ENCODE results near the gene CRIM1. TPM values are rescaled to one million over a fixed set of nuclear protein-coding genes. Genes with fewer than 3 reads are reported as not detected.
A peak's percentile ranks its signal among the peaks of the same experiment; 100 is the strongest.

The CRIM1 gene
- total RNA-seq, 2 donors from 2014 or later: 26.7 to 26.9 TPM

DNA sequence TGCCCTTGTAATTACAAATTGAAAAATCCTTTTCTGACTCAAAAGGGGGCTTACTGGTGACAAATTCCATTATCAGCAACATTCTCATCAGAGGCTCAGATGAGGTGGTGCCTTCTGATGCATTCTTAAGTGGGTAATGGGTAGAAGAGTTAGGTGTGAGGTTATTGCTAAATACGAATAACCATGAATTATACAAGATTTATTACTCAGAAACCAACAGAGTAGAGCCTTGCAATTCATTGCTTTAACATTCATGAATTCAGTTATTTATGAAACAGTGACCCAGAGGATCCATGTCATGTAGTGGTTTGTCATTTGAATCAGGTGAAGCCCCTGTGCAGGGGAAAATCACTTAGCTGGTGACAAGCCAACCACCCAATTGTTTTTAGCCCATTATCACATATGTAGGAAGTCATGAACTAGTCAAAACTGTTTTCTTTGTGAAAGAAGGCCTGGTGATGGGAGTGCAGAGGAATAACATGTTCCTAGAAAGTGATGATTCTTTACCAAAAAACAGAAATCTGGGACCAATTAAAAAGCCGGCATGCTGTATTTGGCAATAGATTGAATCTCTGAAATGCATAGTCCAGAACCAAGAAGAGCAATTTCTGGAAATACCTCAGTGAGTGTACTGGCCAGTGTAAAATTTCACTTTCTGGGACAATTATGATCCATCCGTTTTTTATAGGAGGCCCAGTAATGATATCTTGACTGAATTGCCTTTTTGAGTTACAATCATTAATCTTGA is 70.2 kb downstream of the CRIM1 start:
- H3K4me3 ChIP-seq (ENCODE audit: low read length): no peak overlapping the region
- no peak for DNase-seq
- Mint-ChIP-seq H3K27ac (no peak overlapping the region), H3K4me3 (no peak overlapping the region), H3K9me3 (no peaks in the 10 kb centered on the region), H3K36me3 (ENCODE audit: low read depth) (no peaks in the 10 kb centered on the region), H3K27me3 (ENCODE audit: insufficient read depth) (no peaks in the 10 kb centered on the region), H3K4me1 (peaks cover 14% of the 10 kb centered on the region)
- TF ChIP-seq, protein P1, sequence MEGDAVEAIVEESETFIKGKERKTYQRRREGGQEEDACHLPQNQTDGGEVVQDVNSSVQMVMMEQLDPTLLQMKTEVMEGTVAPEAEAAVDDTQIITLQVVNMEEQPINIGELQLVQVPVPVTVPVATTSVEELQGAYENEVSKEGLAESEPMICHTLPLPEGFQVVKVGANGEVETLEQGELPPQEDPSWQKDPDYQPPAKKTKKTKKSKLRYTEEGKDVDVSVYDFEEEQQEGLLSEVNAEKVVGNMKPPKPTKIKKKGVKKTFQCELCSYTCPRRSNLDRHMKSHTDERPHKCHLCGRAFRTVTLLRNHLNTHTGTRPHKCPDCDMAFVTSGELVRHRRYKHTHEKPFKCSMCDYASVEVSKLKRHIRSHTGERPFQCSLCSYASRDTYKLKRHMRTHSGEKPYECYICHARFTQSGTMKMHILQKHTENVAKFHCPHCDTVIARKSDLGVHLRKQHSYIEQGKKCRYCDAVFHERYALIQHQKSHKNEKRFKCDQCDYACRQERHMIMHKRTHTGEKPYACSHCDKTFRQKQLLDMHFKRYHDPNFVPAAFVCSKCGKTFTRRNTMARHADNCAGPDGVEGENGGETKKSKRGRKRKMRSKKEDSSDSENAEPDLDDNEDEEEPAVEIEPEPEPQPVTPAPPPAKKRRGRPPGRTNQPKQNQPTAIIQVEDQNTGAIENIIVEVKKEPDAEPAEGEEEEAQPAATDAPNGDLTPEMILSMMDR (conservative IDR thresholded peaks at IDR 0.05): no peak
- H3K27me3 ChIP-seq (ENCODE audit: control insufficient read depth, insufficient read depth, low read length, poor library complexity, severe bottlenecking): no peaks in the 10 kb centered on the region
- H3K27ac ChIP-seq (ENCODE audit: low read depth, low read length): no peak overlapping the region
- WGBS, 2 experiments (ENCODE audit: insufficient coverage in 1 of 2, insufficient read length in 1 of 2): 93 to 96% methylated on average over 2 of the region's 3 CpGs
- H3K36me3 ChIP-seq (ENCODE audit: control insufficient read depth, insufficient read depth, low read length): peaks cover 4% of the 10 kb centered on the region
- H3K9ac ChIP-seq (ENCODE audit: extremely low read depth, low read length, poor library complexity, severe bottlenecking): no peak overlapping the region
- H3K4me1 ChIP-seq (ENCODE audit: control insufficient read depth, insufficient read depth, low read length): no peaks in the 10 kb centered on the region
- H3K9me3 ChIP-seq (ENCODE audit: control insufficient read depth, low read length): no peaks in the 10 kb centered on the region

DNA sequence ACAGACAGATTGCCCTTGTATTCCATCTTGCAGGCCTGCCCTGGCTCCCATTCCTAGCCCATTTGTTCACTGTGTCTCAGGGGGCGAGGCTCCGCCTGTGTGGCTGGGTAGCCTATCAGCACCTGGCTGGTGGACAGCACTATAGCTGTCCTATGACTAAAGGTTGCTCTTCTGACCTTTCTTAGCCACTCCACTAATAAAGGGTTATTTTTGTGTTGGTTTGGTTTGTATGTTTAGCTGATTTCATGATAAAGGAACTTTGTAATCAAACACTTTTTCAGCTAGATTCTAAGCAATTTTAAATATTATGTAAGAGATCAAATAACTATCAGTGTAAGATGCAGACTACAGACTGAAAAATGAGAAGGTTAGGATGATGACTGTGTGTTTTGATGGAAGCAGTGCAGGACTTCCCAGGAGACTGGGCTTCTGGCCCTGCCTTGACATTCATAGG is 72.2 kb downstream of the CRIM1 start:
- Histone ChIP-seq H3K27ac (ENCODE audit: low read depth, low read length) (no peak overlapping the region), H3K4me1 (ENCODE audit: control insufficient read depth, insufficient read depth, low read length) (no peaks in the 10 kb centered on the region), H3K4me3 (ENCODE audit: low read length) (no peak overlapping the region), H3K27me3 (ENCODE audit: control insufficient read depth, insufficient read depth, low read length, poor library complexity, severe bottlenecking) (no peaks in the 10 kb centered on the region), H3K36me3 (ENCODE audit: control insufficient read depth, insufficient read depth, low read length) (peaks cover 11% of the 10 kb centered on the region), H3K9me3 (ENCODE audit: control insufficient read depth, low read length) (no peaks in the 10 kb centered on the region), H3K9ac (ENCODE audit: extremely low read depth, low read length, poor library complexity, severe bottlenecking) (no peak overlapping the region)
- peak; percentile 58 for DNase-seq
- Mint-ChIP-seq H3K27ac (no peak overlapping the region), H3K27me3 (ENCODE audit: insufficient read depth) (no peaks in the 10 kb centered on the region), H3K36me3 (ENCODE audit: low read depth) (no peaks in the 10 kb centered on the region), H3K9me3 (no peaks in the 10 kb centered on the region), H3K4me3 (no peak overlapping the region), H3K4me1 (peaks cover 14% of the 10 kb centered on the region)
- TF ChIP-seq, protein P1 (conservative IDR thresholded peaks at IDR 0.05): no peak
- 94% methylated on average over 2 of the region's 2 CpGs; no CpG with 5 or more reads in 1 of the 2 experiments for WGBS, 2 experiments (ENCODE audit: insufficient coverage in 1 of 2, insufficient read length in 1 of 2)

DNA sequence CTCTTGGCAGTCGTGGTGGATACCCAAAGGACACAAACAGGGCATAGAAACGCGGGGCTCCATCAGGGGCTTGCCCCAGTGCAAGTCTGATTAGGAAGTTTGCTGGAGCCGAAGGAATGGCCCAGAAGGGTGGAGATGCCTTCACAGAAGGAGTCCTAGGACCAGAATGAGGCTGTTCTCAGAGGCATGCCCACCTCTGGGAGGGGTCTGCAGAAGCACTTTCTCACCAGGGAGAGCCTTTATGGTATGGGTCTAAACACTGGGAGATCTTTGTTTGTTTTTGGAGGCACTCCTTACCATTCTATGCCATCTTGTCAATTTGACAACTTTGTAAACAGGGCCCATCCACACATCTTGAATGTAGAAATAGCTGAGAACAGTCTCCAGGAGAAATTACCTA is 75.0 kb downstream of the CRIM1 start:
- no peaks in the 10 kb centered on the region for H3K9me3 Mint-ChIP-seq
- no peak overlapping the region for H3K4me3 Mint-ChIP-seq
- no peaks in the 10 kb centered on the region for H3K27me3 Mint-ChIP-seq (ENCODE audit: insufficient read depth)
- TF ChIP-seq, protein P1 (conservative IDR thresholded peaks at IDR 0.05): no peak
- H3K4me1 Mint-ChIP-seq: peaks cover 16% of the 10 kb centered on the region
- WGBS, 2 experiments (ENCODE audit: insufficient coverage in 1 of 2, insufficient read length in 1 of 2): 90 to 93% methylated on average over 2 to 4 of the region's 4 CpGs
- no peaks in the 10 kb centered on the region for H3K27me3 ChIP-seq (ENCODE audit: control insufficient read depth, insufficient read depth, low read length, poor library complexity, severe bottlenecking)
- H3K27ac Mint-ChIP-seq: no peak overlapping the region
- H3K36me3 ChIP-seq (ENCODE audit: control insufficient read depth, insufficient read depth, low read length): peaks cover 7% of the 10 kb centered on the region
- no peaks in the 10 kb centered on the region for H3K36me3 Mint-ChIP-seq (ENCODE audit: low read depth)
- H3K9ac ChIP-seq (ENCODE audit: extremely low read depth, low read length, poor library complexity, severe bottlenecking): no peak overlapping the region
- no peaks in the 10 kb centered on the region for H3K9me3 ChIP-seq (ENCODE audit: control insufficient read depth, low read length)
- no peak overlapping the region for H3K4me3 ChIP-seq (ENCODE audit: low read length)
- H3K27ac ChIP-seq (ENCODE audit: low read depth, low read length): no peak overlapping the region
- peaks cover 7% of the 10 kb centered on the region for H3K4me1 ChIP-seq (ENCODE audit: control insufficient read depth, insufficient read depth, low read length)
- no peak for DNase-seq

Measured in endodermal cell (in vitro differentiated cells).